ENCODE data around the gene CMIP. TPM values are rescaled to one million over a fixed set of nuclear protein-coding genes. Genes with fewer than 3 reads are reported as not detected.

CMIP gene
- total RNA-seq, 1 experiment from 2014 or later, result 63.7 TPM

DNA sequence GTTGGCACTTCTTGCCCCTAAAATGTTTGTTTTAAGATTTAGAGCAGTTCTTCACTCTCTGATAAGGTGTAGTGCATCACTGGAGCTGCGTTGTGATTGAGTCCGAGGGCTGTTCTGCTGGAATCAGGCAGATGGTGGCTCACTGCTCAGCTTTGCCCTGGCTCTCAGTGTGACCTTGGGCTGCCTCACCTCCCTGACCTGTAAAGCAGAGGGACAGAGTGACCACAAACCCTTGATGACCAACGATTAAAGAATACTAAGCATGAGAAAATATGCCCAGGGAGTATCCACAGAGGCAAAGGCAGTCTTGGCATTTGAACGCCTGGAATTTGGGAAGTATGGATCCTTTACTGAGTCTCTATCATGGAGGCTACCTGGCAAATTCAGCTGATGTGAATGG lies 18.1 kb downstream of the CMIP start:
- TF ChIP-seq, protein P1, sequence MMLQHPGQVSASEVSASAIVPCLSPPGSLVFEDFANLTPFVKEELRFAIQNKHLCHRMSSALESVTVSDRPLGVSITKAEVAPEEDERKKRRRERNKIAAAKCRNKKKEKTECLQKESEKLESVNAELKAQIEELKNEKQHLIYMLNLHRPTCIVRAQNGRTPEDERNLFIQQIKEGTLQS (CRISPR knock-in tag; conservative IDR thresholded peaks at IDR 0.05), result no peak
- TF ChIP-seq NFATC4 (CRISPR knock-in tag; IDR thresholded peaks at IDR 0.05) (no peak), ZNF416 (CRISPR knock-in tag; IDR thresholded peaks at IDR 0.05) (no peak), SMAD4 (CRISPR knock-in tag; IDR thresholded peaks at IDR 0.05) (no peak), AR (CRISPR knock-in tag; IDR thresholded peaks at IDR 0.05) (no peak), OVOL2 (CRISPR knock-in tag; IDR thresholded peaks at IDR 0.05; ENCODE audit: borderline replicate concordance) (no peak), NFE2L1 (CRISPR knock-in tag; IDR thresholded peaks at IDR 0.05) (no peak), ZNF396 (CRISPR knock-in tag; IDR thresholded peaks at IDR 0.05; ENCODE audit: borderline replicate concordance) (no peak)
- TF ChIP-seq, protein P2, sequence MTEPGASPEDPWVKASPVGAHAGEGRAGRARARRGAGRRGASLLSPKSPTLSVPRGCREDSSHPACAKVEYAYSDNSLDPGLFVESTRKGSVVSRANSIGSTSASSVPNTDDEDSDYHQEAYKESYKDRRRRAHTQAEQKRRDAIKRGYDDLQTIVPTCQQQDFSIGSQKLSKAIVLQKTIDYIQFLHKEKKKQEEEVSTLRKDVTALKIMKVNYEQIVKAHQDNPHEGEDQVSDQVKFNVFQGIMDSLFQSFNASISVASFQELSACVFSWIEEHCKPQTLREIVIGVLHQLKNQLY (CRISPR knock-in tag; IDR thresholded peaks at IDR 0.05), result no peak
- ChIA-PET CTCF (no interaction called here), POLR2A (no interaction called here)
- Mint-ChIP-seq H3K9me3 (no peaks in the 10 kb centered on the region), H3K4me1 (peaks cover 45% of the 10 kb centered on the region), H3K4me3 (no peak overlapping the region), H3K27ac (no peak overlapping the region), H3K27me3 (ENCODE audit: low read depth) (no peaks in the 10 kb centered on the region), H3K36me3 (peaks cover 23% of the 10 kb centered on the region)
- ATAC-seq (no peak), DNase-seq (ENCODE audit: low spot score) (no peak)

- Mint-ChIP-seq H3K4me1 (peaks cover 42% of the 10 kb centered on the region), H3K9me3 (no peaks in the 10 kb centered on the region), H3K4me3 (no peak overlapping the region), H3K27ac (peak overlapping the region; percentile 65), H3K36me3 (peaks cover 23% of the 10 kb centered on the region), H3K27me3 (ENCODE audit: low read depth) (no peaks in the 10 kb centered on the region)
- no peak for TF ChIP-seq FOXP1 (CRISPR knock-in tag; IDR thresholded peaks at IDR 0.05; ENCODE audit: borderline replicate concordance)
- ChIA-PET POLR2A (no interaction called here), CTCF (interaction anchor here (1.6 kb wide), 1 partner anchor 160 kb away, joined by 3 read pairs; no protein-coding TSS in a partner anchor)
- DNase-seq (ENCODE audit: low spot score) (no peak), ATAC-seq (no peak)
These were observed 18.8 kb downstream of the CMIP start for GRCh38 chr16:81463296-81463890.

DNA sequence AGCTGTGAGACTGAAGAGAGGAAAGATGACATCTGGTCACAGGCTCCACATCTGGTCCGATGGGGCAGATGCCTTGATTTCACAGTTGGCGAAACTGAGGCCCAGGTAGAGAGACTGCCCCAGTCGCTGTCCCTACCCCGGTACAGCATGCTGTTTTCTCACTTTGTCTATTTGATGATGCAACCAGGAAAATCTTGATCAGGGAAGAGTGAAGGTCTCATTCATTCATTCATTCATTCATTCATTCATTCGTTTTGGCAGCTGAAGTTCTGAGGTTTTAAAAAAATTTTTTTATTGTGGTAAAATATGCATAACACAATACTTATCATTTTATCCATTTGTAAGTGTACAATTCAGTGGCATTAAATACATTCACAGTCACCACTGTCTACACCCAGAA lies 19.7 kb downstream of the CMIP start:
- POLR2A ChIA-PET, result no interaction called here
- DNase-seq (ENCODE audit: low spot score) (no peak), ATAC-seq (no peak)
- Mint-ChIP-seq H3K27ac (peak overlapping the region; percentile 47), H3K4me1 (peaks cover 42% of the 10 kb centered on the region), H3K27me3 (ENCODE audit: low read depth) (no peaks in the 10 kb centered on the region), H3K9me3 (no peaks in the 10 kb centered on the region), H3K4me3 (no peak overlapping the region), H3K36me3 (peaks cover 15% of the 10 kb centered on the region)
- CTCF ChIA-PET, result interaction anchor here (1.6 kb wide), 1 partner anchor 159 kb away, joined by 3 read pairs; no protein-coding TSS in a partner anchor
- no peak for TF ChIP-seq SP1 (CRISPR knock-in tag; conservative IDR thresholded peaks at IDR 0.05)
- TF ChIP-seq IRF2 (CRISPR knock-in tag; IDR thresholded peaks at IDR 0.05; ENCODE audit: borderline replicate concordance, low read depth), result no peak
- no peak for TF ChIP-seq TP53 (CRISPR knock-in tag; IDR thresholded peaks at IDR 0.05)
- TF ChIP-seq NR2C2 (CRISPR knock-in tag; IDR thresholded peaks at IDR 0.05), result no peak
- no peak for TF ChIP-seq AFF4 (CRISPR knock-in tag; IDR thresholded peaks at IDR 0.05; ENCODE audit: borderline replicate concordance)
- TF ChIP-seq FOXK1 (CRISPR knock-in tag; IDR thresholded peaks at IDR 0.05), result no peak
- TF ChIP-seq NFATC4 (CRISPR knock-in tag; IDR thresholded peaks at IDR 0.05), result no peak
- TF ChIP-seq TCF7 (CRISPR knock-in tag; IDR thresholded peaks at IDR 0.05; ENCODE audit: low read depth), result no peak
- no peak for TF ChIP-seq USF1 (CRISPR knock-in tag; IDR thresholded peaks at IDR 0.05)
- no peak for TF ChIP-seq ZNF138 (CRISPR knock-in tag; conservative IDR thresholded peaks at IDR 0.05)
- TF ChIP-seq SOX15 (CRISPR knock-in tag; IDR thresholded peaks at IDR 0.05), result no peak
- TF ChIP-seq, protein P3, sequence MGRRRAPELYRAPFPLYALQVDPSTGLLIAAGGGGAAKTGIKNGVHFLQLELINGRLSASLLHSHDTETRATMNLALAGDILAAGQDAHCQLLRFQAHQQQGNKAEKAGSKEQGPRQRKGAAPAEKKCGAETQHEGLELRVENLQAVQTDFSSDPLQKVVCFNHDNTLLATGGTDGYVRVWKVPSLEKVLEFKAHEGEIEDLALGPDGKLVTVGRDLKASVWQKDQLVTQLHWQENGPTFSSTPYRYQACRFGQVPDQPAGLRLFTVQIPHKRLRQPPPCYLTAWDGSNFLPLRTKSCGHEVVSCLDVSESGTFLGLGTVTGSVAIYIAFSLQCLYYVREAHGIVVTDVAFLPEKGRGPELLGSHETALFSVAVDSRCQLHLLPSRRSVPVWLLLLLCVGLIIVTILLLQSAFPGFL (CRISPR knock-in tag; IDR thresholded peaks at IDR 0.05; ENCODE audit: borderline replicate concordance), result no peak
- TF ChIP-seq, protein P2 (CRISPR knock-in tag; IDR thresholded peaks at IDR 0.05), result no peak
- TF ChIP-seq CREM (CRISPR knock-in tag; IDR thresholded peaks at IDR 0.05), result no peak

All from WTC11 (cell line).